Measurements from ENCODE around the gene ZNF282. TPM values are rescaled to one million over a fixed set of nuclear protein-coding genes. Genes with fewer than 3 reads are reported as not detected.

The ZNF282 gene
- total and polyA plus RNA-seq, 9 of the 15 experiments (the other 6 are each of a cell fraction or from before 2014, with no cell fraction given): 0.76 to 58.6 (median 17.4) TPM

DNA sequence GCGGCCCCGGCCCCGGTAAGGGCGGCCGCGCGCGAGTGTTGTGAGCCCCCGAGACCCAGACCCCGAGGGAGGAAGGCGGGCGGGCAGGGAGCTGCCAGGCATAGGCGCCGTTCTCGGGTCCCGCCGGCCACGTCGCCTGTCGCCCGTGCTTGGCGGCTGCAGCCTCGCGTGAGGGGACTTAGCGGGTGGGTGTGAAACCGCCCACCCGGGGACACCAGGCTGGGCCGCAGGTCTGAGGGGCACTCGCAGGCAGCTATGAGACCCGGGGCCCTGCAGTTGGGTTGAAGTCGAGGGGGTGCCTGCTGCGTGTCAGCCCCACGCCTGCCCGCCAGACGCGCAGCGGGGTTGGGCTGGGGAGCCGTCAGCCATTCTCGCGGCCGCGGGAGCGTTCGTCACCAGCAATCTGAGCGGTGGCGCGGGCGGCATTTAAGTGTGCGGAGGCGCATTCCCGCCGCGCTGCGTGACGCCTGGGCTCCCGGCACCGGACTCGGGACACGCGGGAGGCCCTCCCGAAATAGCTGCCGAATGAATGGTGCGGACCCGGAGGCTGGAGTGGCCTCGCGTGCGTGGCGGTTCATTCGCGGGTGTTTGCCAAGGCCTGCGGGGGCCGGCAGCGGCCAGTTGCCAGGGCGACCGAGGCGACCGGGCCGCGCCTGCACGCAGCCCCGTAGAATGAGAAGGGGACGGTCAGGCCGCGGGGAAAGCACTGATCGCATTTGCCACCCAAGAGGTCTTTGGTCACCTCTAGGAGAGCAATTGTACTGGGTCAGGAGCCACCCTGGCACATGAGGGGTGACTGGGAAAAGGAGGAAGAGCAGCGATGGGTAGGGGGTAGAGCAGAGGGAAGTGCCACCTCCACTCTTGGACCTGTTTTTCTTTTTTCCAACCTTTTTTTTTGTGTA, 47.3 kb upstream of the ZNF282 start:
- FAIRE-seq: no peak
- H3K79me2 ChIP-seq (ENCODE audit: control insufficient read depth, insufficient read depth, low read length): peaks cover 62% of the 10 kb centered on the region
- H3K4me3 ChIP-seq: peak overlapping the region; percentile 88
- peaks cover 4% of the 10 kb centered on the region; the same call in 1 of the 2 replicates for H4K20me1 ChIP-seq (replicated peaks; ENCODE audit: control insufficient read depth, insufficient read depth, low read length)
- WGBS (ENCODE audit: insufficient coverage, low coverage, missing lambda C conversion rate): under 1% methylated on average over 86 of the region's 86 CpGs
- intact Hi-C loops (cut with micrococcal nuclease) (loop anchor here (1.0 to 5.0 kb wide), 2 partner anchors 22 to 161 kb away; partner anchors contain the start of gene ZNF425), in situ Hi-C loops (cut with MboI) (no loop called here)
- H2AFZ ChIP-seq (ENCODE audit: low read depth, low read length): peak overlapping the region; percentile 98
- peaks cover 16% of the 10 kb centered on the region; the same call in 2 of the 3 replicates for H3K36me3 ChIP-seq (ENCODE audit: control insufficient read depth, insufficient read depth, low read length)
- DNase-seq (ENCODE audit: extremely low read depth in 1 of 4, low spot score in 3 of 4): peak; percentile 71 to 79 (median 76)
- peak overlapping the region; percentile 79 to 94 for H3K9ac ChIP-seq (ENCODE audit: insufficient read depth in 1 of 2, low read depth in 2 of 2, low read length in 2 of 2)
- H3K27ac ChIP-seq (ENCODE audit: extremely low read depth, low read depth, low read length): peak overlapping the region; percentile 82
- H3K27me3 ChIP-seq (ENCODE audit: control insufficient read depth in 2 of 2, insufficient read depth in 2 of 2, low read length in 2 of 2): no peaks in the 10 kb centered on the region
- peaks cover 16 to 40% of the 10 kb centered on the region in 2 experiments; a peak in 3 of 5 replicates for H3K4me1 ChIP-seq (replicated peaks in 1 of 2; ENCODE audit: control insufficient read depth in 2 of 2, insufficient read depth in 2 of 2, low read length in 2 of 2)
- peak; percentile 66 for ATAC-seq
- H3K4me2 ChIP-seq (ENCODE audit: insufficient read depth, low read length): peak overlapping the region; percentile 82
- POLR2A ChIA-PET: interaction anchor here (0.6 to 3.4 kb wide), 13 partner anchors 11 to 93 kb away, joined by 3 to 34 read pairs (median 3); partner anchors contain the start of genes ZNF282 and ZNF425
- CTCF ChIA-PET (ENCODE audit: low intra/inter-chr PET ratio): interaction anchor here (0.6 to 3.0 kb wide), 4 partner anchors 20 to 254 kb away, joined by 3 to 23 read pairs (median 5); partner anchors contain the start of gene ZNF425
- BruUV-seq (replicated peaks): TSS peak; percentile 48
- no peaks in the 10 kb centered on the region for H3K9me3 ChIP-seq (replicated peaks; ENCODE audit: control insufficient read depth, insufficient read depth, low read depth, low read length)
- H3K9me1 ChIP-seq (ENCODE audit: control insufficient read depth, insufficient read depth, low read length): no peaks in the 10 kb centered on the region
- TF ChIP-seq, protein P1, sequence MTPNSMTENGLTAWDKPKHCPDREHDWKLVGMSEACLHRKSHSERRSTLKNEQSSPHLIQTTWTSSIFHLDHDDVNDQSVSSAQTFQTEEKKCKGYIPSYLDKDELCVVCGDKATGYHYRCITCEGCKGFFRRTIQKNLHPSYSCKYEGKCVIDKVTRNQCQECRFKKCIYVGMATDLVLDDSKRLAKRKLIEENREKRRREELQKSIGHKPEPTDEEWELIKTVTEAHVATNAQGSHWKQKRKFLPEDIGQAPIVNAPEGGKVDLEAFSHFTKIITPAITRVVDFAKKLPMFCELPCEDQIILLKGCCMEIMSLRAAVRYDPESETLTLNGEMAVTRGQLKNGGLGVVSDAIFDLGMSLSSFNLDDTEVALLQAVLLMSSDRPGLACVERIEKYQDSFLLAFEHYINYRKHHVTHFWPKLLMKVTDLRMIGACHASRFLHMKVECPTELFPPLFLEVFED (CRISPR knock-in tag; conservative IDR thresholded peaks at IDR 0.05): no peak
- TF ChIP-seq NELFE (IDR thresholded peaks at IDR 0.05; ENCODE audit: insufficient read depth, insufficient read length): no peak
- TF ChIP-seq SNRNP70 (optimal IDR thresholded peaks at IDR 0.05; ENCODE audit: low read depth, low read length): no peak
- TF ChIP-seq, protein P2, sequence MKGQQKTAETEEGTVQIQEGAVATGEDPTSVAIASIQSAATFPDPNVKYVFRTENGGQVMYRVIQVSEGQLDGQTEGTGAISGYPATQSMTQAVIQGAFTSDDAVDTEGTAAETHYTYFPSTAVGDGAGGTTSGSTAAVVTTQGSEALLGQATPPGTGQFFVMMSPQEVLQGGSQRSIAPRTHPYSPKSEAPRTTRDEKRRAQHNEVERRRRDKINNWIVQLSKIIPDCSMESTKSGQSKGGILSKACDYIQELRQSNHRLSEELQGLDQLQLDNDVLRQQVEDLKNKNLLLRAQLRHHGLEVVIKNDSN (CRISPR knock-in tag; IDR thresholded peaks at IDR 0.05): peak; percentile 53
- TF ChIP-seq SRF (CRISPR knock-in tag; IDR thresholded peaks at IDR 0.05): no peak; a peak in 1 of 4 replicates
- TF ChIP-seq NEUROD1 (IDR thresholded peaks at IDR 0.05; ENCODE audit: borderline replicate concordance, low read depth, low read length, partially characterized antibody): peak; percentile 15
- no peak for TF ChIP-seq EP300 (IDR thresholded peaks at IDR 0.05; ENCODE audit: low read length)
- no peak for TF ChIP-seq ZFP1 (CRISPR knock-in tag; IDR thresholded peaks at IDR 0.05)
- no peak for TF ChIP-seq TAF7 (tag; IDR thresholded peaks at IDR 0.05)
- TF ChIP-seq, protein P3, sequence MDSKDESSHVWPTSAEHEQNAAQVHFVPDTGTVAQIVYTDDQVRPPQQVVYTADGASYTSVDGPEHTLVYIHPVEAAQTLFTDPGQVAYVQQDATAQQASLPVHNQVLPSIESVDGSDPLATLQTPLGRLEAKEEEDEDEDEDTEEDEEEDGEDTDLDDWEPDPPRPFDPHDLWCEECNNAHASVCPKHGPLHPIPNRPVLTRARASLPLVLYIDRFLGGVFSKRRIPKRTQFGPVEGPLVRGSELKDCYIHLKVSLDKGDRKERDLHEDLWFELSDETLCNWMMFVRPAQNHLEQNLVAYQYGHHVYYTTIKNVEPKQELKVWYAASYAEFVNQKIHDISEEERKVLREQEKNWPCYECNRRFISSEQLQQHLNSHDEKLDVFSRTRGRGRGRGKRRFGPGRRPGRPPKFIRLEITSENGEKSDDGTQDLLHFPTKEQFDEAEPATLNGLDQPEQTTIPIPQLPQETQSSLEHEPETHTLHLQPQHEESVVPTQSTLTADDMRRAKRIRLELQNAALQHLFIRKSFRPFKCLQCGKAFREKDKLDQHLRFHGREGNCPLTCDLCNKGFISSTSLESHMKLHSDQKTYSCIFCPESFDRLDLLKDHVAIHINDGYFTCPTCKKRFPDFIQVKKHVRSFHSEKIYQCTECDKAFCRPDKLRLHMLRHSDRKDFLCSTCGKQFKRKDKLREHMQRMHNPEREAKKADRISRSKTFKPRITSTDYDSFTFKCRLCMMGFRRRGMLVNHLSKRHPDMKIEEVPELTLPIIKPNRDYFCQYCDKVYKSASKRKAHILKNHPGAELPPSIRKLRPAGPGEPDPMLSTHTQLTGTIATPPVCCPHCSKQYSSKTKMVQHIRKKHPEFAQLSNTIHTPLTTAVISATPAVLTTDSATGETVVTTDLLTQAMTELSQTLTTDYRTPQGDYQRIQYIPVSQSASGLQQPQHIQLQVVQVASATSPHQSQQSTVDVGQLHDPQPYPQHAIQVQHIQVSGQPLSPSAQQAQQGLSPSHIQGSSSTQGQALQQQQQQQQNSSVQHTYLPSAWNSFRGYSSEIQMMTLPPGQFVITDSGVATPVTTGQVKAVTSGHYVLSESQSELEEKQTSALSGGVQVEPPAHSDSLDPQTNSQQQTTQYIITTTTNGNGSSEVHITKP (IDR thresholded peaks at IDR 0.05; ENCODE audit: partially characterized antibody): peak; percentile 26
- no peak for TF ChIP-seq TEAD2 (tag; IDR thresholded peaks at IDR 0.05)
- TF ChIP-seq, protein P4, sequence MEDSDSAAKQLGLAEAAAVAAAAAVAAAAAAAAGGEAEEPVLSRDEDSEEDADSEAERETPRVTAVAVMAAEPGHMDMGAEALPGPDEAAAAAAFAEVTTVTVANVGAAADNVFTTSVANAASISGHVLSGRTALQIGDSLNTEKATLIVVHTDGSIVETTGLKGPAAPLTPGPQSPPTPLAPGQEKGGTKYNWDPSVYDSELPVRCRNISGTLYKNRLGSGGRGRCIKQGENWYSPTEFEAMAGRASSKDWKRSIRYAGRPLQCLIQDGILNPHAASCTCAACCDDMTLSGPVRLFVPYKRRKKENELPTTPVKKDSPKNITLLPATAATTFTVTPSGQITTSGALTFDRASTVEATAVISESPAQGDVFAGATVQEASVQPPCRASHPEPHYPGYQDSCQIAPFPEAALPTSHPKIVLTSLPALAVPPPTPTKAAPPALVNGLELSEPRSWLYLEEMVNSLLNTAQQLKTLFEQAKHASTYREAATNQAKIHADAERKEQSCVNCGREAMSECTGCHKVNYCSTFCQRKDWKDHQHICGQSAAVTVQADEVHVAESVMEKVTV (CRISPR knock-in tag; IDR thresholded peaks at IDR 0.05): no peak
